Peyer's patch (tissue), 4 donors: Measurements from ENCODE around the gene ZNF483.
"Not testable (repeated sequence)": the region's sequence is repeated elsewhere in the genome, so short reads cannot be mapped to it uniquely, and the experiment has no call there.

Experiments used
- POLR2A ChIP-seq, 2 donors: fragments of 450-650 bp; IDR thresholded peaks; one replicate each; pipeline ENCODE4 v1.5.1; 2017; ENCODE audit warnings: antibody characterized with exemption in 2 of 2, mild to moderate bottlenecking in 2 of 2, moderate library complexity in 2 of 2
- TF ChIP-seq, protein P1 (sequence below), 6 experiments: fragments of 450-650 bp in 4 of 6; fragments of 200-600 bp in 2 of 6; sonication (generic) in 1 of 6; IDR thresholded peaks; one replicate each; pipeline ENCODE4 v1.5.1; 2017 to 2019; ENCODE audit warnings: antibody characterized with exemption in 6 of 6, mild to moderate bottlenecking in 3 of 6, moderate library complexity in 1 of 6

DNA sequence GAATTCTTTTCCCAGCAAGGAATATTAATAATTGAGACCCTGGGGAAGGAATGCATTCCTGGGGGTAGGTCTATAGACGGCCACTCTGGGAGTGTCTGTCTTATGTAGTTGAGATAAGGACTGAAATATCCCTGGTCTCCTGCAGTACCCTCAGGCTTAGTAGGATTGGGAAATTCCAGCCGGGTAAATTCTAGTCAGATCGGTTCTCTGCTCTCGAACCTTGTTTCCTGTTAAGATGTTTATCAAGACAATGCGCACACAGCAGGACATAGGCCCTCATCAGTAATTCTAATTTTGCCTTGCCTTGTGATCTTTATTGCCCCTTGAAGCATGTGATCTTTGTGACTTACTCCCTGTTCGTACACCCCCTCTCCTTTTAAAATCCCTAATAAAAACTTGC, 13.4 kb upstream of the ZNF483 start:
- TF ChIP-seq POLR2A (IDR thresholded peaks at IDR 0.05), result not testable (repeated sequence)
- TF ChIP-seq, protein P1, sequence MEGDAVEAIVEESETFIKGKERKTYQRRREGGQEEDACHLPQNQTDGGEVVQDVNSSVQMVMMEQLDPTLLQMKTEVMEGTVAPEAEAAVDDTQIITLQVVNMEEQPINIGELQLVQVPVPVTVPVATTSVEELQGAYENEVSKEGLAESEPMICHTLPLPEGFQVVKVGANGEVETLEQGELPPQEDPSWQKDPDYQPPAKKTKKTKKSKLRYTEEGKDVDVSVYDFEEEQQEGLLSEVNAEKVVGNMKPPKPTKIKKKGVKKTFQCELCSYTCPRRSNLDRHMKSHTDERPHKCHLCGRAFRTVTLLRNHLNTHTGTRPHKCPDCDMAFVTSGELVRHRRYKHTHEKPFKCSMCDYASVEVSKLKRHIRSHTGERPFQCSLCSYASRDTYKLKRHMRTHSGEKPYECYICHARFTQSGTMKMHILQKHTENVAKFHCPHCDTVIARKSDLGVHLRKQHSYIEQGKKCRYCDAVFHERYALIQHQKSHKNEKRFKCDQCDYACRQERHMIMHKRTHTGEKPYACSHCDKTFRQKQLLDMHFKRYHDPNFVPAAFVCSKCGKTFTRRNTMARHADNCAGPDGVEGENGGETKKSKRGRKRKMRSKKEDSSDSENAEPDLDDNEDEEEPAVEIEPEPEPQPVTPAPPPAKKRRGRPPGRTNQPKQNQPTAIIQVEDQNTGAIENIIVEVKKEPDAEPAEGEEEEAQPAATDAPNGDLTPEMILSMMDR (IDR thresholded peaks at IDR 0.05), result not testable (repeated sequence)
